22Rv1 (cell line): ENCODE measurements around the gene KLK6.

Experiments used
- CTCF ChIP-seq: fragments of 450-650 bp; IDR thresholded peaks from 2 replicates; pipeline ENCODE4 v1.5.1; 2017; ENCODE audit warnings: mild to moderate bottlenecking
- ZFX ChIP-seq: fragments of 450-650 bp; IDR thresholded peaks from 2 replicates; pipeline ENCODE4 v1.6.1; 2017; ENCODE audit warnings: antibody characterized with exemption, borderline replicate concordance

- TF ChIP-seq CTCF (no peak), ZFX (no peak)
Observed at GRCh38 chr19:50963381-50963780, 6.0 kb downstream of the KLK6 start.
